ENCODE results near the gene NUP43. TPM values are rescaled to one million over a fixed set of nuclear protein-coding genes. Genes with fewer than 3 reads are reported as not detected.

NUP43 gene
- total RNA-seq, 4 donors from 2014 or later: 13.4 to 37.7 (median 27.9) TPM

DNA sequence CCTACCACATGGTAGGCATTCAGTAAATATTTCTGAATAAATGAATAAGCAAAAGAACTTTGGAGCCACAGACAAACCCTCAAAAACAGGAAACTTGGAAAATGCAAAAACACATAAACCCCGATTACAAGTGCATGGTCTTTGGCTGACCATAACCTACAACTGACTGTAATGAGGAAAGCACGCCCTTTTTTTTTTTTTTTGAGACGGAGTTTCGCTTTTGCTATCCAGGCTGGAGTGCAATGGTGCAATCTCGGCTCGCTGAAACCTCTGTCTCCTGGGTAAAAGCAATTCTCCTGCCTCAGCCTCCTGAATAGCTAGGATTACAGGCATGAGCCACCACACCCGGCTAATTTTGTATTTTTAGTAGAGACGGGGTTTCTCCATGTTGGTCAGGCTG is 16.5 kb downstream of the NUP43 start:
- TF ChIP-seq, protein P1, sequence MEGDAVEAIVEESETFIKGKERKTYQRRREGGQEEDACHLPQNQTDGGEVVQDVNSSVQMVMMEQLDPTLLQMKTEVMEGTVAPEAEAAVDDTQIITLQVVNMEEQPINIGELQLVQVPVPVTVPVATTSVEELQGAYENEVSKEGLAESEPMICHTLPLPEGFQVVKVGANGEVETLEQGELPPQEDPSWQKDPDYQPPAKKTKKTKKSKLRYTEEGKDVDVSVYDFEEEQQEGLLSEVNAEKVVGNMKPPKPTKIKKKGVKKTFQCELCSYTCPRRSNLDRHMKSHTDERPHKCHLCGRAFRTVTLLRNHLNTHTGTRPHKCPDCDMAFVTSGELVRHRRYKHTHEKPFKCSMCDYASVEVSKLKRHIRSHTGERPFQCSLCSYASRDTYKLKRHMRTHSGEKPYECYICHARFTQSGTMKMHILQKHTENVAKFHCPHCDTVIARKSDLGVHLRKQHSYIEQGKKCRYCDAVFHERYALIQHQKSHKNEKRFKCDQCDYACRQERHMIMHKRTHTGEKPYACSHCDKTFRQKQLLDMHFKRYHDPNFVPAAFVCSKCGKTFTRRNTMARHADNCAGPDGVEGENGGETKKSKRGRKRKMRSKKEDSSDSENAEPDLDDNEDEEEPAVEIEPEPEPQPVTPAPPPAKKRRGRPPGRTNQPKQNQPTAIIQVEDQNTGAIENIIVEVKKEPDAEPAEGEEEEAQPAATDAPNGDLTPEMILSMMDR (IDR thresholded peaks at IDR 0.05; ENCODE audit: low read depth): no peak

DNA sequence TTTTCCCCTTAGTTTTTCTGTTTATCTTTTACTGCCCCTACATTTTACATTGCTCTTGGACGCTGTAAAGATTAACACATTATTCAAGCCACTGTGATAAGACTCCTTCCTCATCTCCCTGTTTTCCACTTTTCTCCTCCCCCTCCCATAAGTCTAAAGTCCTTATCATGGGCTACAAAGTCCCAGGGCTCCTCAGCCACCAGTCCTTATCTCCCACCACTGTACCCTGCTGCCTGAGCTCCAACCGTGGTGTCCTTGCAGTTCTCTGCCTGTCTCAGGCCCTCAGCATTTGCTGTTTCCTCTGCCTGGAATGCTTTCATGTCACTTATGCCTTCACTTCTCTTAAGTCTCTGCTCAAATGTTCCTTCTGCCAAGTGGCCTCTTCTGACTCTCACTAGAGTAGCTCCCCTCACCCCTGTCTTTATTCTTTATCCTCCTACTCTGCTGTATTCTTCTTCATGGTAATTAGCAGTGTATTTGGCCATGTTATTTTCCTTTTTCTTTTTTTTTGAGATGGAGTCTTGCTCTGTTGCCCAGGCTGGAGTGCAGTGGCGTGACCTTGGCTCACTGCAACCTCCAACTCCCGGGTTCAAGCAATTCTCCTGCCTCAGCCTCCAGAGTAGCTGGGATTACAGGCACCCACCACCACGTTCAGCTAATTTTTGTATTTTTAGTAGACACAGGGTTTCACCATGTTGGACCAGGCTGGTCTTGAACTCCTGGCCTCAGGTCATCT is 17.7 kb downstream of the NUP43 start:
- TF ChIP-seq, protein P1 (IDR thresholded peaks at IDR 0.05; ENCODE audit: low read depth): no peak

DNA sequence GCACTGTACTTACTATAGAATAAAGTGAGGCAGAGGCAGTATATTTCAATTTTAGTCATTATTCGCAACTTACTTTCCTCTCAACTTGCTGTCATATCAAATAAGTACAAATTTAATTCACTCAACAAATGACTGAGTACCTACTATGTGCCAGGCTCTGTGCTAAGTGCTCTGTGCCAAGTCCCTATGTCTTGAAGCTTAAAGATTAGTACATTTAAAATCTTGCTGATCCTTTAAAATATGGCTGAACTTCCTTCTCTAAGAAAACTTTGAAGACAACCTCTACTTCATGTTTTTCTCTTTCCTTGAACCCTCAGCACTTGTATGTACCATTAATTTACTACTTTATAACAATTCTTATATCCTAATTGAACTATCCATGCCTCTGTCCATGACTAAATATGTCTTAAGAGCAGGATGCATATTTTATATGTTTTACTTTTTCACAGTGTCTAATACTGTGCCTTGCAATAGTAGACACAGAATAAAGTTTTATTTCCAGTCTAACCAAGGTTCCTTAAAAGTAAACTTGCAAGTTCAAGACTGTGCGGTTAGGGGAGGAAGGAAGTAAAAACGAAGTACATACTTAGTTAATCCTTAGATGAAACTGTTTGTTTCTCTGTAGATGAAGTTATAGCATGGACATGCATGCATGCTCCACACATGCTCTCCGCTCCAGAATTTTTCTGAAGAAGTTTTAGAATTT is 18.4 kb downstream of the NUP43 start:
- TF ChIP-seq, protein P1 (IDR thresholded peaks at IDR 0.05; ENCODE audit: low read depth): no peak

DNA sequence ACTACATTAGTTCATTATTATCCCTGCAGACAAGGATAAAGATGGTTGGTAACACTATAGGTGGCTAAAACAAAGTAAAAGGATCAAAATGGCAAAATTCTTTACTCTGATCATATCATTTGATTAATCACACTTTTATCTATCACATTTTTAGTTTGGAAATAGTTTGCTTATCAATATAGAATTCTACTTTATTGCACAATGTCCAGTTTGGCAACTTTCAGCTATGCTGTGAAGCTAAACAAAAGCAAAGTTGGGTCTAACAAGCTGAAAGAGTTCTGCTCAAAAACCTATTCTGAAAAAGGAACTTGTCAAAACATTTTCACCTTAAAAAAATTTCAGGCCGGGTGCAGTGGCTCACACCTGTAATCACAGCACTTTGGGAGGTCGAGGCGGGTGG is 20.5 kb downstream of the NUP43 start:
- TF ChIP-seq, protein P1 (IDR thresholded peaks at IDR 0.05; ENCODE audit: low read depth): no peak

DNA sequence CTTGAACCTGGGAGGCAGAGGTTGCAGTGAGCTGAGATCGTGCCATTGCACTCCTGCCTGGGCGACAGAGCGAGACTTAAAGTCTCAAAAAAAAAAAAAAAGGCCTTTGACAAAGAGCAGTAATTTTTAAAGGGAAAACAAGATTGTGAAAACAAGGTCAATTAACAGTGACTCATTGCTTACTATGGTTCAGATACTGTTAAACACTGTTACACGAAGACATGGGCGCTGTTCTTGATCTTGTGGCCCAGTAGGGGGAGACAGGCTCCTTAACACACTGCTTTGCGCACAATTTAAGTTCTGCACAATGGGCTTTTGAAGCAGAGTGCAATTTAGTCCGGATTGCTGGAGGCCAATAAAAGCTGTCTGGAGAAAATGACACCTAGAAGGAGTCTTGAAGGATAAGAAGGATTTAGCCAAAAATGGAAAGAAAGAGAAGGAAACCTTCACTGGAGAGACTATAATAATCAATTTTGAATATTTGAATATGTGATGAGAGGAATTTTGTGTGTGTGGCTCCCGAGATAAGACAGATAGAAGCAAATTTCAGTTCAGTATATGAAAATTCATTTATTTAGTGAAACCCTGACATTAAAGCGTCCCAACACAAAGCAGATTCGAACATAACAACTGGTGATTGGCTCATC is 22.4 kb downstream of the NUP43 start:
- TF ChIP-seq, protein P1 (IDR thresholded peaks at IDR 0.05; ENCODE audit: low read depth): no peak

DNA sequence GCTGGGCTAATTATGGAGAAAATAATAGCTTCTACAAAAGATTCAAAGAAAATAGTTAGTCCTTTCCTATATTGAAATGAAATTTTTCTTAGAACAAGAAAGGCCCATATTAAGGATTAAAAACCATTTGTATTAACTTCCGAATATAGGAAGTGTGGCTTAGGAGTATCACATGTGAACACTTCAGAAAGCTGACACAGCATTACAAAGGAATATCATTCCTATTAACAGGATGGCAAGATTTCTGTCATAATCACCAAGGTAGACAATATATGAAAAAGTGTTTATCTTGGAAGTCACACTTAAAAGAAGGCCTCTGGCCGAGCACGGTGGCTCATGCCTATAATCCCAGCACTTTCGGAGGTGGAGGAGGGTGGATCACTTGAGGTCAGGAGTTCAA is 23.1 kb downstream of the NUP43 start:
- TF ChIP-seq, protein P1 (IDR thresholded peaks at IDR 0.05; ENCODE audit: low read depth): no peak

DNA sequence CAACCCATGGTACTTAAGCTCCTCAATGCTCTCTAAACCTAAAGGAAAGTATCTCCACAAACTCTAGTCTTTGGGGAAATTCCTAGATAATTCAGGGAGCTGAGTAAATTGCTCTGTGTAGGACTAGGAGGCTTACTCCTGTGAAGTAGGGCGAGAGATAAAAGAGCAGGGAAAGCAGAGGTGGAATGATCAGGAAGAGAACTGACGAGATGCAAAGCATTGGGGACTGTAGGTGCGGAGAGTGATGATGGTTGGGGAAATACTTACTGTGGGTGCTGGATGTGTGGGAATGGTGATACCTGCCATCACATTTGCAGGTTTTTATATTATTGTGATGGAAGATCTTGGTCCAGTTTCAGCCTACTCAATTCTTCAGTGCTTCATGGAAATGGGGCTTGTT is 26.8 kb downstream of the NUP43 start:
- TF ChIP-seq, protein P1 (IDR thresholded peaks at IDR 0.05; ENCODE audit: low read depth): no peak
